ENCODE measurements around the gene PSMC3. TPM values are rescaled to one million over a fixed set of nuclear protein-coding genes. Genes with fewer than 3 reads are reported as not detected.

PSMC3 gene
- total RNA-seq, 1 experiment from 2014 or later: 701 TPM

- Histone ChIP-seq H3K36me3 (ENCODE audit: insufficient read depth, low read length, poor library complexity, severe bottlenecking) (no peaks in the 10 kb centered on the region), H3K9me3 (ENCODE audit: low read depth, low read length, poor library complexity, severe bottlenecking) (no peaks in the 10 kb centered on the region), H3K27me3 (replicated peaks; ENCODE audit: insufficient read depth, low read depth, low read length, poor library complexity) (no peaks in the 10 kb centered on the region), H3K4me1 (ENCODE audit: insufficient read depth, low read length, poor library complexity, severe bottlenecking) (no peaks in the 10 kb centered on the region), H3K27ac (ENCODE audit: low read depth, low read length, poor library complexity, severe bottlenecking) (no peak overlapping the region), H3K4me3 (ENCODE audit: low read depth, low read length, poor library complexity, severe bottlenecking) (no peak overlapping the region)
- CTCF ChIA-PET: interaction anchor here (0.6 to 1.2 kb wide), 13 partner anchors 9 to 479 kb away, joined by 3 to 8 read pairs (median 4); no protein-coding TSS in a partner anchor
- DNase-seq (ENCODE audit: low spot score): peak; percentile 93
- intact Hi-C loops (cut with micrococcal nuclease; ENCODE audit: unreplicated experiment): loop anchor here (1.0 to 10.0 kb wide), 5 partner anchors 34 to 741 kb away; partner anchors contain the start of gene SLC39A13
- no TSS peak for BruUV-seq (replicated peaks)
- POLR2A ChIA-PET (ENCODE audit: low non-redundant PET): no interaction called here
- TF ChIP-seq CTCF (conservative IDR thresholded peaks at IDR 0.05; ENCODE audit: low read depth, low read length) (peak; percentile 100), EZH2 (IDR thresholded peaks at IDR 0.05; ENCODE audit: borderline replicate concordance, low read depth, low read length, poor library complexity, severe bottlenecking) (no peak)
Measured at GRCh38 chr11:47373876-47374719, 52.1 kb downstream of the PSMC3 start.

GRCh38 chr11:47372422-47372821 is 53.8 kb downstream of the PSMC3 start:
- intact Hi-C loops (cut with micrococcal nuclease; ENCODE audit: unreplicated experiment): loop anchor here (5.0 to 10.0 kb wide), 2 partner anchors 480 to 742 kb away; no protein-coding TSS in a partner anchor
- H3K36me3 ChIP-seq (ENCODE audit: insufficient read depth, low read length, poor library complexity, severe bottlenecking): no peaks in the 10 kb centered on the region
- H3K27ac ChIP-seq (ENCODE audit: low read depth, low read length, poor library complexity, severe bottlenecking): no peak overlapping the region
- H3K4me3 ChIP-seq (ENCODE audit: low read depth, low read length, poor library complexity, severe bottlenecking): no peak overlapping the region
- no peak for DNase-seq (ENCODE audit: low spot score)
- ChIA-PET POLR2A (ENCODE audit: low non-redundant PET) (no interaction called here), CTCF (interaction anchor here (0.5 kb wide), 1 partner anchor 34 kb away, joined by 4 read pairs; no protein-coding TSS in a partner anchor)
- H3K27me3 ChIP-seq (replicated peaks; ENCODE audit: insufficient read depth, low read depth, low read length, poor library complexity): no peaks in the 10 kb centered on the region
- no peaks in the 10 kb centered on the region for H3K9me3 ChIP-seq (ENCODE audit: low read depth, low read length, poor library complexity, severe bottlenecking)
- TF ChIP-seq CTCF (conservative IDR thresholded peaks at IDR 0.05; ENCODE audit: low read depth, low read length): no peak
- TF ChIP-seq EZH2 (IDR thresholded peaks at IDR 0.05; ENCODE audit: borderline replicate concordance, low read depth, low read length, poor library complexity, severe bottlenecking): no peak
- BruUV-seq (replicated peaks): no TSS peak
- H3K4me1 ChIP-seq (ENCODE audit: insufficient read depth, low read length, poor library complexity, severe bottlenecking): no peaks in the 10 kb centered on the region

- H3K27me3 ChIP-seq (replicated peaks; ENCODE audit: insufficient read depth, low read depth, low read length, poor library complexity): no peaks in the 10 kb centered on the region
- intact Hi-C loops (cut with micrococcal nuclease; ENCODE audit: unreplicated experiment): loop anchor here (5.0 to 10.0 kb wide), 2 partner anchors 483 to 745 kb away; no protein-coding TSS in a partner anchor
- H3K4me3 ChIP-seq (ENCODE audit: low read depth, low read length, poor library complexity, severe bottlenecking): no peak overlapping the region
- ChIA-PET POLR2A (ENCODE audit: low non-redundant PET) (interaction anchor here (0.7 kb wide), 1 partner anchor 199 kb away, joined by 4 read pairs; no protein-coding TSS in a partner anchor), CTCF (interaction anchor here (0.6 to 0.7 kb wide), 2 partner anchors 85 to 386 kb away, joined by 3 read pairs; no protein-coding TSS in a partner anchor)
- no peak overlapping the region for H3K27ac ChIP-seq (ENCODE audit: low read depth, low read length, poor library complexity, severe bottlenecking)
- no TSS peak for BruUV-seq (replicated peaks)
- TF ChIP-seq EZH2 (IDR thresholded peaks at IDR 0.05; ENCODE audit: borderline replicate concordance, low read depth, low read length, poor library complexity, severe bottlenecking) (no peak), CTCF (conservative IDR thresholded peaks at IDR 0.05; ENCODE audit: low read depth, low read length) (no peak)
- H3K4me1 ChIP-seq (ENCODE audit: insufficient read depth, low read length, poor library complexity, severe bottlenecking): no peaks in the 10 kb centered on the region
- no peaks in the 10 kb centered on the region for H3K36me3 ChIP-seq (ENCODE audit: insufficient read depth, low read length, poor library complexity, severe bottlenecking)
- no peak for DNase-seq (ENCODE audit: low spot score)
- H3K9me3 ChIP-seq (ENCODE audit: low read depth, low read length, poor library complexity, severe bottlenecking): no peaks in the 10 kb centered on the region
Measured at GRCh38 chr11:47369676-47370075, 56.6 kb downstream of the PSMC3 start.

Small RNA genes lying within 50 kb of the gene (microRNA-seq; reads per million reads assigned to microRNA genes)
- not detected for gene MIR4487

Other genes with a start within 250 kb of the PSMC3 start
- gene ARFGAP2, start 249.6 kb downstream of the PSMC3 start, total RNA-seq (2021): 179 and 206 TPM in 2 replicates
- 32.0 and 50.9 TPM in 2 replicates for gene PACSIN3, start 240.0 kb downstream of the PSMC3 start, total RNA-seq (2021)
- 71.4 and 96.9 TPM in 2 replicates for gene DDB2, start 211.5 kb downstream of the PSMC3 start, total RNA-seq (2021)
- gene ACP2, start 177.6 kb downstream of the PSMC3 start, total RNA-seq (2021): 63.3 and 68.1 TPM in 2 replicates
- gene NR1H3, start 168.4 kb downstream of the PSMC3 start, total RNA-seq (2021): 14.5 and 19.5 TPM in 2 replicates
- gene MADD, start 156.3 kb downstream of the PSMC3 start, total RNA-seq (2021): 132 and 133 TPM in 2 replicates
- gene MYBPC3, start 73.7 kb downstream of the PSMC3 start, total RNA-seq (2021): not detected in 2 replicates
- not detected in 2 replicates for gene SPI1, start 47.9 kb downstream of the PSMC3 start, total RNA-seq (2021)
- 53.3 and 64.2 TPM in 2 replicates for gene SLC39A13, start 17.8 kb downstream of the PSMC3 start, total RNA-seq (2021)
- 1.0 TPM in 2 replicates for gene RAPSN, start 22.7 kb upstream of the PSMC3 start, total RNA-seq (2021)
- 246 and 257 TPM in 2 replicates for gene CELF1, start 126.7 kb upstream of the PSMC3 start, total RNA-seq (2021)
- 68.1 and 74.3 TPM in 2 replicates for gene PTPMT1, start 139.2 kb upstream of the PSMC3 start, total RNA-seq (2021)
- gene KBTBD4, start 152.5 kb upstream of the PSMC3 start, total RNA-seq (2021): 42.8 and 44.0 TPM in 2 replicates
- 412 and 444 TPM in 2 replicates for gene NDUFS3, start 152.6 kb upstream of the PSMC3 start, total RNA-seq (2021)
- 0.28 and 0.62 TPM in 2 replicates for gene FAM180B, start 160.2 kb upstream of the PSMC3 start, total RNA-seq (2021)
- gene C1QTNF4, start 168.0 kb upstream of the PSMC3 start, total RNA-seq (2021): 0.31 and 0.41 TPM in 2 replicates
- 367 and 382 TPM in 2 replicates for gene MTCH2, start 216.1 kb upstream of the PSMC3 start, total RNA-seq (2021)

All from A673 (cell line).